HG03196 (cell line): Measurements from ENCODE around the gene SEC24B.

Experiments
- ATAC-seq: cut with Tn5 transposase; IDR thresholded peaks from one replicate; pipeline ENCODE4 v1.9.1; 2021; ENCODE audit not compliant: unreplicated experiment

SEC24B gene

GRCh38 chr4:109433205-109434006 lies at the start of gene SEC24B:
TSS of gene SEC24B (plus strand) at chr4:109433815. CDS start at chr4:109433870, 55 bp downstream.
- peak; percentile 93 for ATAC-seq

- no peak for ATAC-seq
Observed at GRCh38 chr4:109383823-109384222, 49.8 kb upstream of the SEC24B start.

- no peak for ATAC-seq
Observed at GRCh38 chr4:109385260-109385659, 48.4 kb upstream of the SEC24B start.

GRCh38 chr4:109389369-109390114 lies 44.1 kb upstream of the SEC24B start:
- peak; percentile 65 for ATAC-seq

GRCh38 chr4:109390115-109390768 lies 43.4 kb upstream of the SEC24B start:
- no peak for ATAC-seq

GRCh38 chr4:109395694-109396093 lies 37.9 kb upstream of the SEC24B start:
- no peak for ATAC-seq

GRCh38 chr4:109398928-109399327 lies 34.7 kb upstream of the SEC24B start:
- ATAC-seq: no peak

- peak; percentile 68 for ATAC-seq
Observed at GRCh38 chr4:109406337-109406931, 27.2 kb upstream of the SEC24B start.

- ATAC-seq: no peak
Observed at GRCh38 chr4:109407027-109407737, 26.4 kb upstream of the SEC24B start.

GRCh38 chr4:109408711-109409110 lies 24.9 kb upstream of the SEC24B start:
- ATAC-seq: no peak

GRCh38 chr4:109410226-109410625 lies 23.4 kb upstream of the SEC24B start:
- ATAC-seq: no peak

- ATAC-seq: no peak
Observed at GRCh38 chr4:109410776-109411175, 22.8 kb upstream of the SEC24B start.

- no peak for ATAC-seq
Observed at GRCh38 chr4:109411964-109412363, 21.7 kb upstream of the SEC24B start.

GRCh38 chr4:109412776-109413175 lies 20.8 kb upstream of the SEC24B start:
- ATAC-seq: no peak

GRCh38 chr4:109414938-109415337 lies 18.7 kb upstream of the SEC24B start:
- no peak for ATAC-seq

- ATAC-seq: no peak
Observed at GRCh38 chr4:109418588-109418987, 15.0 kb upstream of the SEC24B start.

GRCh38 chr4:109419679-109420078 lies 13.9 kb upstream of the SEC24B start:
- ATAC-seq: no peak

GRCh38 chr4:109424093-109424841 lies 9.3 kb upstream of the SEC24B start:
- no peak for ATAC-seq

GRCh38 chr4:109425405-109425804 lies 8.2 kb upstream of the SEC24B start:
- no peak for ATAC-seq

GRCh38 chr4:109429545-109429944 lies 4.1 kb upstream of the SEC24B start:
- ATAC-seq: no peak
